ENCODE measurements around the gene TUBGCP5. TPM values are rescaled to one million over a fixed set of nuclear protein-coding genes. Genes with fewer than 3 reads are reported as not detected.

Gene TUBGCP5
- total RNA-seq, 1 experiment from 2014 or later: 18.8 TPM

DNA sequence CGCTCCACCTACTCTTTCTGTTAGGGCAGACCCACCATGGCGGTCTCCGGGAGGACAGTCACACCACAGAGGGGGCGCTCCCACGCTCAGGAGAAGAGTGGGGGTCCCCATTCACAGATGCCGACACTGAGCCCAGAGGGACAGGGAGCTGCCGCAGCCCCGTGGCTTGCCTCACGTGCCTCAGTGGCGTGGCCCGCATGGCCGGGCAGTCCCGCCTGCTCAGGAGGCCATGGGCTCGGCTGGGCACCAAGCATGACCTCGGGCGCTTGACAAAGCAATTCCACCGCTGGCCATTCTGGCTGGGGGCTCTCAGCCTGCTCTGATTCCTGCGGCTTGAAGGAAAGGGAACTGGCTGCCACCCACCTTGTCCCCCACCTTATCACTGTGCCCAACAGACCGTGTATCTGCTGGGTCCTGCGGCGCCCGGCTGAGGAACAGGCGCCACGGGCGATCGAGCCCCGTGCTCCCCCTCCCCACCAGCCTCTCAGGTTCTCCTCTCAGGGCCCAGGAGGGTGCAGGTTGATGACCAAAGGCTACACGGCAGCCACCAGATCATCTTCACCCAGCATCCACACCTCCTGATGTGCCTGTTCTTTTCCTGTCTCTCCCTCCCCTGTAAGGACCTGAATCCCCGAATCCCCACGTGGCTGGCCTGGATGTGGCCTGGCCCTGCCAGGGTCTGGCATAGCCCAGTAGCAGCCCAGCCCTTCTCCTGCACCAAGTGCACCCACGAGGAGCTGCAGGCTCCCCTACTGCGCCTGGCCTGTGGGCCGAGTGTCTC lies 79.9 kb downstream of the TUBGCP5 start (continued):
- TF ChIP-seq, protein P1, sequence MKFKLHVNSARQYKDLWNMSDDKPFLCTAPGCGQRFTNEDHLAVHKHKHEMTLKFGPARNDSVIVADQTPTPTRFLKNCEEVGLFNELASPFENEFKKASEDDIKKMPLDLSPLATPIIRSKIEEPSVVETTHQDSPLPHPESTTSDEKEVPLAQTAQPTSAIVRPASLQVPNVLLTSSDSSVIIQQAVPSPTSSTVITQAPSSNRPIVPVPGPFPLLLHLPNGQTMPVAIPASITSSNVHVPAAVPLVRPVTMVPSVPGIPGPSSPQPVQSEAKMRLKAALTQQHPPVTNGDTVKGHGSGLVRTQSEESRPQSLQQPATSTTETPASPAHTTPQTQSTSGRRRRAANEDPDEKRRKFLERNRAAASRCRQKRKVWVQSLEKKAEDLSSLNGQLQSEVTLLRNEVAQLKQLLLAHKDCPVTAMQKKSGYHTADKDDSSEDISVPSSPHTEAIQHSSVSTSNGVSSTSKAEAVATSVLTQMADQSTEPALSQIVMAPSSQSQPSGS (CRISPR knock-in tag; IDR thresholded peaks at IDR 0.05; ENCODE audit: borderline replicate concordance, low read depth): no peak
- TF ChIP-seq ZNF317 (CRISPR knock-in tag; IDR thresholded peaks at IDR 0.05; ENCODE audit: borderline replicate concordance, low read depth): no peak

DNA sequence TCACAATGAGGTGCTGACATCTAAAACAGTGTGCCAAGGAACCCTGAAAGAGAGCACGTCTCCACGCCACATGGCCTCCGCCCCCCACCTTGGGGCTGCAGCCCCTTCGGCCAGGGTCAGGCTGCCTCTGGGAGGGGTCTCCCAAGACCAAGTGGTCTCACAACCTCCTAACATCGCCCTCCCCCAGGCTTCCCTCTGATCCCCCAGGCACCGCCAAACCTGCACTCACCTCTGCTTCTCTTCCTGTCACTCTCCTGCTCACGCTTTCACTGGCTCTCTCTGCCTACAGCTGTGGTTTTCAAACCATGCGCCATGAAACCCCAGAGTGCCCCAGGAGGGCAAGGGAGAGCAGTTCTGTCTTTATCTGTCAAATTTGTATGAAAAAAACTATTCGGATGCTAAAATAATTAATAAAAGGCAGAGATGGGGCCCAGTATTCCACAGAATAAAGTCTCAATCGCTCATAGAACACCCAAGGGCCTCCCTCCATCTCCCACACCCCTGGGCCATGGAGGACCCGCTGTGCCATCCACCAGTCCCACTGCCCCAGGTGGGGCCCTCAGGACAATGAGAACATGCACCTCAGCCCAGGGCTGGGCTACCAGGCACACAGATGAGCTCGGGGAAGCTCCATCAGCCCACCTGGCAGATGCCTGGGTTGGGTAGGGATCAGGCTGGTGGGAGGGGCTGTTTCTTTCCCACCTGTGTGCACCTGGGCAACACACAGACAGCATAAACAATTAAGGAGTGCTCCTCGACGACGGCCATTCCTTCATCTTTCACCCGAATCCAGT lies 80.7 kb downstream of the TUBGCP5 start:
- TF ChIP-seq ATF1 (CRISPR knock-in tag; IDR thresholded peaks at IDR 0.05) (no peak), ZNF121 (CRISPR knock-in tag; IDR thresholded peaks at IDR 0.05) (no peak)
- TF ChIP-seq, protein P2, sequence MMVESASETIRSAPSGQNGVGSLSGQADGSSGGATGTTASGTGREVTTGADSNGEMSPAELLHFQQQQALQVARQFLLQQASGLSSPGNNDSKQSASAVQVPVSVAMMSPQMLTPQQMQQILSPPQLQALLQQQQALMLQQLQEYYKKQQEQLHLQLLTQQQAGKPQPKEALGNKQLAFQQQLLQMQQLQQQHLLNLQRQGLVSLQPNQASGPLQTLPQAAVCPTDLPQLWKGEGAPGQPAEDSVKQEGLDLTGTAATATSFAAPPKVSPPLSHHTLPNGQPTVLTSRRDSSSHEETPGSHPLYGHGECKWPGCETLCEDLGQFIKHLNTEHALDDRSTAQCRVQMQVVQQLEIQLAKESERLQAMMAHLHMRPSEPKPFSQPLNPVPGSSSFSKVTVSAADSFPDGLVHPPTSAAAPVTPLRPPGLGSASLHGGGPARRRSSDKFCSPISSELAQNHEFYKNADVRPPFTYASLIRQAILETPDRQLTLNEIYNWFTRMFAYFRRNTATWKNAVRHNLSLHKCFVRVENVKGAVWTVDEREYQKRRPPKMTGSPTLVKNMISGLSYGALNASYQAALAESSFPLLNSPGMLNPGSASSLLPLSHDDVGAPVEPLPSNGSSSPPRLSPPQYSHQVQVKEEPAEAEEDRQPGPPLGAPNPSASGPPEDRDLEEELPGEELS (CRISPR knock-in tag; IDR thresholded peaks at IDR 0.05): no peak
- DNase-seq (ENCODE audit: low spot score) (no peak), ATAC-seq (no peak)
- Mint-ChIP-seq H3K27ac (no peak overlapping the region), H3K4me1 (peaks cover 6% of the 10 kb centered on the region), H3K36me3 (peaks cover 3% of the 10 kb centered on the region; the same call in 1 of the 2 replicates), H3K9me3 (0 out of 2 replicates have a peak, but pooled peaks cover 4% of the 10 kb centered on the region), H3K4me3 (no peak overlapping the region), H3K27me3 (ENCODE audit: low read depth) (peaks cover 22% of the 10 kb centered on the region)
- CTCF ChIA-PET: no interaction called here
- POLR2A ChIA-PET: interaction anchor here (0.7 kb wide), 1 partner anchor 88 kb away, joined by 3 read pairs; no protein-coding TSS in a partner anchor

DNA sequence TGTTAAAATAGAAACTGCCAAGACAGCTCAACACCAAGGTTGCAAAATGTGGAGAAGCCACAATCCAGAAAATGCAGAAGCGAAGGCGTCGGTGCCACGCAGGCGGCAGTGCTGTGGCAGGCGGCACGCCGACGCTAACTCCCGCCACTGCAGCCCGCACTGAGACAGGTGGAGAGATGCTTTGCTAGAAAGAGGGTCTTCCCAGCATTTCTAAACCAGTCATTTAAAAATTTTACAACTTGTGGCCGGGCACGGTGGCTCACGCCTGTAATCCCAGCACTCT lies 82.5 kb downstream of the TUBGCP5 start:
- Mint-ChIP-seq H3K9me3 (no peaks in the 10 kb centered on the region), H3K36me3 (no peaks in the 10 kb centered on the region), H3K27ac (no peak overlapping the region), H3K4me3 (no peak overlapping the region), H3K27me3 (ENCODE audit: low read depth) (peaks cover 40% of the 10 kb centered on the region), H3K4me1 (peaks cover 18% of the 10 kb centered on the region)
- ATAC-seq: no peak
- ChIA-PET POLR2A (no interaction called here), CTCF (no interaction called here)
- DNase-seq (ENCODE audit: low spot score): no peak
- TF ChIP-seq SMAD4 (CRISPR knock-in tag; IDR thresholded peaks at IDR 0.05) (no peak), FOXP1 (CRISPR knock-in tag; IDR thresholded peaks at IDR 0.05; ENCODE audit: borderline replicate concordance) (no peak), ZNF232 (CRISPR knock-in tag; IDR thresholded peaks at IDR 0.05) (no peak), ESRRA (CRISPR knock-in tag; IDR thresholded peaks at IDR 0.05; ENCODE audit: borderline replicate concordance) (no peak), RELA (CRISPR knock-in tag; IDR thresholded peaks at IDR 0.05; ENCODE audit: borderline replicate concordance) (no peak), ZNF263 (CRISPR knock-in tag; IDR thresholded peaks at IDR 0.05; ENCODE audit: low read depth) (no peak), NR3C1 (CRISPR knock-in tag; conservative IDR thresholded peaks at IDR 0.05; ENCODE audit: low read depth) (no peak), ZNF423 (CRISPR knock-in tag; IDR thresholded peaks at IDR 0.05) (no peak)
- TF ChIP-seq, protein P3, sequence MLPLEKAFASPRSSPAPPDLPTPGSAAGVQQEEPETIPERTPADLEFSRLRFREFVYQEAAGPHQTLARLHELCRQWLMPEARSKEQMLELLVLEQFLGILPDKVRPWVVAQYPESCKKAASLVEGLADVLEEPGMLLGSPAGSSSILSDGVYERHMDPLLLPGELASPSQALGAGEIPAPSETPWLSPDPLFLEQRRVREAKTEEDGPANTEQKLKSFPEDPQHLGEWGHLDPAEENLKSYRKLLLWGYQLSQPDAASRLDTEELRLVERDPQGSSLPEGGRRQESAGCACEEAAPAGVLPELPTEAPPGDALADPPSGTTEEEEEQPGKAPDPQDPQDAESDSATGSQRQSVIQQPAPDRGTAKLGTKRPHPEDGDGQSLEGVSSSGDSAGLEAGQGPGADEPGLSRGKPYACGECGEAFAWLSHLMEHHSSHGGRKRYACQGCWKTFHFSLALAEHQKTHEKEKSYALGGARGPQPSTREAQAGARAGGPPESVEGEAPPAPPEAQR (CRISPR knock-in tag; IDR thresholded peaks at IDR 0.05): no peak
- TF ChIP-seq, protein P4, sequence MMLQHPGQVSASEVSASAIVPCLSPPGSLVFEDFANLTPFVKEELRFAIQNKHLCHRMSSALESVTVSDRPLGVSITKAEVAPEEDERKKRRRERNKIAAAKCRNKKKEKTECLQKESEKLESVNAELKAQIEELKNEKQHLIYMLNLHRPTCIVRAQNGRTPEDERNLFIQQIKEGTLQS (CRISPR knock-in tag; conservative IDR thresholded peaks at IDR 0.05): no peak
- TF ChIP-seq, protein P1 (CRISPR knock-in tag; IDR thresholded peaks at IDR 0.05; ENCODE audit: borderline replicate concordance, low read depth): no peak
- TF ChIP-seq, protein P5, sequence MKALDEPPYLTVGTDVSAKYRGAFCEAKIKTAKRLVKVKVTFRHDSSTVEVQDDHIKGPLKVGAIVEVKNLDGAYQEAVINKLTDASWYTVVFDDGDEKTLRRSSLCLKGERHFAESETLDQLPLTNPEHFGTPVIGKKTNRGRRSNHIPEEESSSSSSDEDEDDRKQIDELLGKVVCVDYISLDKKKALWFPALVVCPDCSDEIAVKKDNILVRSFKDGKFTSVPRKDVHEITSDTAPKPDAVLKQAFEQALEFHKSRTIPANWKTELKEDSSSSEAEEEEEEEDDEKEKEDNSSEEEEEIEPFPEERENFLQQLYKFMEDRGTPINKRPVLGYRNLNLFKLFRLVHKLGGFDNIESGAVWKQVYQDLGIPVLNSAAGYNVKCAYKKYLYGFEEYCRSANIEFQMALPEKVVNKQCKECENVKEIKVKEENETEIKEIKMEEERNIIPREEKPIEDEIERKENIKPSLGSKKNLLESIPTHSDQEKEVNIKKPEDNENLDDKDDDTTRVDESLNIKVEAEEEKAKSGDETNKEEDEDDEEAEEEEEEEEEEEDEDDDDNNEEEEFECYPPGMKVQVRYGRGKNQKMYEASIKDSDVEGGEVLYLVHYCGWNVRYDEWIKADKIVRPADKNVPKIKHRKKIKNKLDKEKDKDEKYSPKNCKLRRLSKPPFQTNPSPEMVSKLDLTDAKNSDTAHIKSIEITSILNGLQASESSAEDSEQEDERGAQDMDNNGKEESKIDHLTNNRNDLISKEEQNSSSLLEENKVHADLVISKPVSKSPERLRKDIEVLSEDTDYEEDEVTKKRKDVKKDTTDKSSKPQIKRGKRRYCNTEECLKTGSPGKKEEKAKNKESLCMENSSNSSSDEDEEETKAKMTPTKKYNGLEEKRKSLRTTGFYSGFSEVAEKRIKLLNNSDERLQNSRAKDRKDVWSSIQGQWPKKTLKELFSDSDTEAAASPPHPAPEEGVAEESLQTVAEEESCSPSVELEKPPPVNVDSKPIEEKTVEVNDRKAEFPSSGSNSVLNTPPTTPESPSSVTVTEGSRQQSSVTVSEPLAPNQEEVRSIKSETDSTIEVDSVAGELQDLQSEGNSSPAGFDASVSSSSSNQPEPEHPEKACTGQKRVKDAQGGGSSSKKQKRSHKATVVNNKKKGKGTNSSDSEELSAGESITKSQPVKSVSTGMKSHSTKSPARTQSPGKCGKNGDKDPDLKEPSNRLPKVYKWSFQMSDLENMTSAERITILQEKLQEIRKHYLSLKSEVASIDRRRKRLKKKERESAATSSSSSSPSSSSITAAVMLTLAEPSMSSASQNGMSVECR (CRISPR knock-in tag; IDR thresholded peaks at IDR 0.05; ENCODE audit: borderline replicate concordance): no peak
- TF ChIP-seq, protein P6, sequence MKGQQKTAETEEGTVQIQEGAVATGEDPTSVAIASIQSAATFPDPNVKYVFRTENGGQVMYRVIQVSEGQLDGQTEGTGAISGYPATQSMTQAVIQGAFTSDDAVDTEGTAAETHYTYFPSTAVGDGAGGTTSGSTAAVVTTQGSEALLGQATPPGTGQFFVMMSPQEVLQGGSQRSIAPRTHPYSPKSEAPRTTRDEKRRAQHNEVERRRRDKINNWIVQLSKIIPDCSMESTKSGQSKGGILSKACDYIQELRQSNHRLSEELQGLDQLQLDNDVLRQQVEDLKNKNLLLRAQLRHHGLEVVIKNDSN (CRISPR knock-in tag; IDR thresholded peaks at IDR 0.05): no peak

Measured in WTC11 (cell line).